ENCODE measurements around the gene HDAC9.
A peak's percentile ranks its signal among the peaks of the same experiment; 100 is the strongest.

HDAC9 gene

GRCh38 chr7:18607025-18607424 lies 111.5 kb downstream of the HDAC9 start:
- no peak for DNase-seq

- DNase-seq, result no peak
These were observed 114.9 kb downstream of the HDAC9 start for GRCh38 chr7:18610331-18610948.

- DNase-seq, result no peak
These were observed 119.3 kb downstream of the HDAC9 start for GRCh38 chr7:18614841-18615240.

- no peak for DNase-seq
These were observed 123.8 kb downstream of the HDAC9 start for GRCh38 chr7:18619311-18619710.

- no peak for DNase-seq
These were observed 127.8 kb downstream of the HDAC9 start for GRCh38 chr7:18623389-18623788.

GRCh38 chr7:18624459-18624858 lies 128.9 kb downstream of the HDAC9 start:
- DNase-seq, result no peak

- no peak for DNase-seq
These were observed 130.5 kb downstream of the HDAC9 start for GRCh38 chr7:18626086-18626485.

- DNase-seq, result no peak
These were observed 131.2 kb downstream of the HDAC9 start for GRCh38 chr7:18626717-18627116.

GRCh38 chr7:18637516-18637915 lies 142.0 kb downstream of the HDAC9 start:
- DNase-seq, result no peak

GRCh38 chr7:18638594-18639452 lies 143.3 kb downstream of the HDAC9 start:
- DNase-seq, result peak; percentile 19

GRCh38 chr7:18639711-18640110 lies 144.2 kb downstream of the HDAC9 start:
- DNase-seq, result no peak

GRCh38 chr7:18644981-18645380 lies 149.4 kb downstream of the HDAC9 start:
- peak; percentile 22 for DNase-seq

- no peak for DNase-seq
These were observed 152.0 kb downstream of the HDAC9 start for GRCh38 chr7:18647582-18647981.

GRCh38 chr7:18648849-18649758 lies 153.6 kb downstream of the HDAC9 start:
- no peak for DNase-seq

GRCh38 chr7:18653381-18654155 lies 158.0 kb downstream of the HDAC9 start:
- no peak for DNase-seq

GRCh38 chr7:18654709-18655108 lies 159.2 kb downstream of the HDAC9 start:
- no peak for DNase-seq

GRCh38 chr7:18655506-18655905 lies 160.0 kb downstream of the HDAC9 start:
- no peak for DNase-seq

GRCh38 chr7:18655912-18656311 lies 160.4 kb downstream of the HDAC9 start:
- no peak for DNase-seq

- no peak for DNase-seq
These were observed 160.8 kb downstream of the HDAC9 start for GRCh38 chr7:18656362-18656761.

- DNase-seq, result no peak
These were observed 164.2 kb downstream of the HDAC9 start for GRCh38 chr7:18659746-18660145.

- DNase-seq, result no peak
These were observed 167.8 kb downstream of the HDAC9 start for GRCh38 chr7:18663321-18663720.

- DNase-seq, result peak; percentile 68
These were observed 170.7 kb downstream of the HDAC9 start for GRCh38 chr7:18666107-18666728.

Data from right hindlimb (tissue), 1 donor.